Esophagus squamous epithelium (tissue), 5 donors: ENCODE data around the gene GIMAP4. TPM values are rescaled to one million over a fixed set of nuclear protein-coding genes. Genes with fewer than 3 reads are reported as not detected.
A peak's percentile ranks its signal among the peaks of the same experiment; 100 is the strongest.

Source experiments
- DNase-seq: peaks from one replicate; lab custom pipeline; 2025; lab: John Stamatoyannopoulos, UW
- H3K27ac ChIP-seq, 4 donors: fragments of 200-600 bp; sonication (generic); one replicate each; pipeline ENCODE4 v1.5.1; 2016 to 2019; ENCODE audit warnings: mild to moderate bottlenecking in 1 of 4
- H3K27me3 ChIP-seq, 4 donors: fragments of 200-600 bp; sonication (generic); 1 replicate in 3 of 4; 2 replicates in 1 of 4; pipeline versions ENCODE4 v1.5.1 to v1.6.0; 2017 to 2021; ENCODE audit warnings: antibody characterized with exemption in 1 of 4
- H3K36me3 ChIP-seq, 3 donors: fragments of 200-600 bp; sonication (generic); one replicate each; pipeline ENCODE4 v1.5.1; 2016 to 2019
- H3K4me1 ChIP-seq, 3 donors: fragments of 200-600 bp; sonication (generic); one replicate each; pipeline ENCODE4 v1.5.1; 2017 to 2019
- H3K4me3 ChIP-seq, 4 donors: fragments of 200-600 bp; sonication (generic); 1 replicate in 3 of 4; 2 replicates in 1 of 4; pipeline ENCODE4 v1.5.1; 2016 to 2019; ENCODE audit warnings: mild to moderate bottlenecking in 2 of 4, moderate library complexity in 1 of 4
- H3K9me3 ChIP-seq, 3 donors: fragments of 200-600 bp; sonication (generic); one replicate each; pipeline ENCODE4 v1.5.1; 2016 to 2019
- POLR2A ChIP-seq, 4 donors: fragments of 450-650 bp; IDR thresholded peaks; one replicate each; pipeline ENCODE4 v1.6.1; 2017; ENCODE audit warnings: antibody characterized with exemption in 4 of 4, mild to moderate bottlenecking in 4 of 4, moderate library complexity in 3 of 4
- WGBS, 2 donors: methylation state at CpG; one replicate each; pipeline ENCODE4 v1.1.5; 2018; 5-methylcytosine and 5-hydroxymethylcytosine counted together
- intact Hi-C: fragments of 100-400 bp; cut with DNase I; formaldehyde crosslinking; loops from one replicate; pipeline ENCODE4 v1.15.0; 2022
- total RNA-seq, 4 donors: library from RNA; depleted of rRNA; stranded (reverse); fragments of >200 nt; gene quantifications; one replicate each; pipeline ENCODE4 v1.1.0, GENCODE V29; 2016
- TF ChIP-seq, protein P1 (sequence below), 6 experiments: fragments of 450-650 bp in 4 of 6; fragments of 200-600 bp in 2 of 6; sonication (generic) in 2 of 6; IDR thresholded peaks; one replicate each; pipeline ENCODE4 v1.5.1; 2016 to 2019; ENCODE audit warnings: antibody characterized with exemption in 6 of 6, mild to moderate bottlenecking in 4 of 6, moderate library complexity in 4 of 6
- donor health status: DM: yes; HTN: yes; CAD: no.

Gene GIMAP4
- total RNA-seq, 4 donors from 2014 or later, result 2.1 to 23.7 (median 12.1) TPM

DNA sequence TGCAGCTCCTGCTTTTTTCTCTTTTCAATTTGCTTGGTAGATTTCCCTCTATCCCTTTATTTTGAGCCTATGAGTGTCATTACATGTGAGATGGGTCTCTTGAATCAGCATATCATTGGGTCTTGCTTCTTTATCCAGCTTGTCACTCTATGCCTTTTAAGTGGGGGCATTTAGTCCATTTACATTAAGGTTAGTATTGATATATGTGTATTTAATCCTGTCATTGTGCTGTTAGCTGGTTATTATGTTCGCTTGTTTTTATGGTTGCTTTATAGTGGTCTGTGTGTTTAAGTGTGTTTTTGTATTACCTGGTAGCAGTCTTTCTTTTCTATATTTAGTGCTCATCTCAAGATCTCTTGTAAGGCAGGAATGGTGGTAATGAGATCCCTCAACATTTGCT, 35.5 kb upstream of the GIMAP4 start:
- H3K9me3 ChIP-seq, result peaks cover 0 to 22% (median 0%) of the 10 kb centered on the region in 3 donors
- H3K36me3 ChIP-seq, result no peaks in the 10 kb centered on the region
- intact Hi-C loops, result no loop called here
- TF ChIP-seq, protein P1, sequence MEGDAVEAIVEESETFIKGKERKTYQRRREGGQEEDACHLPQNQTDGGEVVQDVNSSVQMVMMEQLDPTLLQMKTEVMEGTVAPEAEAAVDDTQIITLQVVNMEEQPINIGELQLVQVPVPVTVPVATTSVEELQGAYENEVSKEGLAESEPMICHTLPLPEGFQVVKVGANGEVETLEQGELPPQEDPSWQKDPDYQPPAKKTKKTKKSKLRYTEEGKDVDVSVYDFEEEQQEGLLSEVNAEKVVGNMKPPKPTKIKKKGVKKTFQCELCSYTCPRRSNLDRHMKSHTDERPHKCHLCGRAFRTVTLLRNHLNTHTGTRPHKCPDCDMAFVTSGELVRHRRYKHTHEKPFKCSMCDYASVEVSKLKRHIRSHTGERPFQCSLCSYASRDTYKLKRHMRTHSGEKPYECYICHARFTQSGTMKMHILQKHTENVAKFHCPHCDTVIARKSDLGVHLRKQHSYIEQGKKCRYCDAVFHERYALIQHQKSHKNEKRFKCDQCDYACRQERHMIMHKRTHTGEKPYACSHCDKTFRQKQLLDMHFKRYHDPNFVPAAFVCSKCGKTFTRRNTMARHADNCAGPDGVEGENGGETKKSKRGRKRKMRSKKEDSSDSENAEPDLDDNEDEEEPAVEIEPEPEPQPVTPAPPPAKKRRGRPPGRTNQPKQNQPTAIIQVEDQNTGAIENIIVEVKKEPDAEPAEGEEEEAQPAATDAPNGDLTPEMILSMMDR (IDR thresholded peaks at IDR 0.05), result no peak
- no peak for TF ChIP-seq POLR2A (IDR thresholded peaks at IDR 0.05)
- H3K4me1 ChIP-seq, result no peaks in the 10 kb centered on the region
- no peak overlapping the region for H3K4me3 ChIP-seq
- H3K27ac ChIP-seq, result no peak overlapping the region
- H3K27me3 ChIP-seq, result no peaks in the 10 kb centered on the region
- no peak for DNase-seq
- 71 to 78% methylated on average over 1 of the region's 1 CpG for WGBS, 2 donors

DNA sequence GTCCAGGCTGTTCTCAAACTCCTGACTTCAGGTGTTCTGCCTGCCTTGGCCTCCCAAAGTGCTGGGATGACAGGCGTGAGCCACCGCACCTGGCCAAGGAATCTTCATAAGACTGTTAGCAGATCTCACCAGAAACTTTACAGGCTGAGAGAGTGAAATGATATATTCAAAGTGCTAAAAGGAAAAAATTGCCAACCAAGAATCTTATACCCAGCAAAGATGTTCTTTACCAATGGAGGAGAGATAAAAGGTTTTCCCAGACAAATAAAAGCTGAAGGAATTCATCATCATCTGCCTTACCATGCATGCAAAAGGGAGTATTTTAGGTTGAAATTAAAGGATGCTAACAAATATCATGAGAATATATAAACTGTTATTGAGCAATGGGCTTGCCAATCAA, 28.9 kb upstream of the GIMAP4 start:
- no peak for TF ChIP-seq POLR2A (IDR thresholded peaks at IDR 0.05)
- TF ChIP-seq, protein P1 (IDR thresholded peaks at IDR 0.05), result no peak
- Histone ChIP-seq H3K4me1 (no peaks in the 10 kb centered on the region), H3K9me3 (peaks cover 0 to 41% (median 15%) of the 10 kb centered on the region in 3 donors), H3K36me3 (no peaks in the 10 kb centered on the region), H3K4me3 (no peak overlapping the region), H3K27ac (no peak overlapping the region), H3K27me3 (no peaks in the 10 kb centered on the region)
- intact Hi-C loops, result no loop called here
- WGBS, 2 donors, result 95 to 100% methylated on average over 2 of the region's 2 CpGs
- no peak for DNase-seq

DNA sequence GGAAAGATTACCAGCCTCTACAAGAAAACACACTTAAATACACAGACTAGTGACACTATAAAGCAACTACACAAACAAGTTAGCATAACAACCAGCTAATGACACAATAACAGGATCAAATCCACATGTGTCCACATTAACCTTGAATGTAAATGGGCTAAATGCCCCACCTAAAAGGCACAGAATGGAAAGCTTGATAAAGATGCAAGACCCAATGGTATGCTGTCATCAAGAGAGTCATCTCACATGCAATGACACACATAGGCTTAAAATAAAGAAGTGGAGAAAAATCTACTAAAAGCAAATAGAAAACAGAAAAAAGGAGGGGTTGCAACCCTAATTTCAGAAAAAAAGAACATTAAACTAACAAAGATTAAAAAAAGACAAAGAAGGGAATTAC, 14.0 kb upstream of the GIMAP4 start:
- intact Hi-C loops, result no loop called here
- H3K27me3 ChIP-seq, result no peaks in the 10 kb centered on the region
- H3K4me3 ChIP-seq, result no peak overlapping the region
- H3K4me1 ChIP-seq, result no peaks in the 10 kb centered on the region
- peaks cover 0 to 12% (median 0%) of the 10 kb centered on the region in 3 donors for H3K9me3 ChIP-seq
- H3K27ac ChIP-seq, result no peak overlapping the region
- H3K36me3 ChIP-seq, result no peaks in the 10 kb centered on the region
- TF ChIP-seq POLR2A (IDR thresholded peaks at IDR 0.05), result no peak
- TF ChIP-seq, protein P1 (IDR thresholded peaks at IDR 0.05), result no peak
- no peak for DNase-seq

DNA sequence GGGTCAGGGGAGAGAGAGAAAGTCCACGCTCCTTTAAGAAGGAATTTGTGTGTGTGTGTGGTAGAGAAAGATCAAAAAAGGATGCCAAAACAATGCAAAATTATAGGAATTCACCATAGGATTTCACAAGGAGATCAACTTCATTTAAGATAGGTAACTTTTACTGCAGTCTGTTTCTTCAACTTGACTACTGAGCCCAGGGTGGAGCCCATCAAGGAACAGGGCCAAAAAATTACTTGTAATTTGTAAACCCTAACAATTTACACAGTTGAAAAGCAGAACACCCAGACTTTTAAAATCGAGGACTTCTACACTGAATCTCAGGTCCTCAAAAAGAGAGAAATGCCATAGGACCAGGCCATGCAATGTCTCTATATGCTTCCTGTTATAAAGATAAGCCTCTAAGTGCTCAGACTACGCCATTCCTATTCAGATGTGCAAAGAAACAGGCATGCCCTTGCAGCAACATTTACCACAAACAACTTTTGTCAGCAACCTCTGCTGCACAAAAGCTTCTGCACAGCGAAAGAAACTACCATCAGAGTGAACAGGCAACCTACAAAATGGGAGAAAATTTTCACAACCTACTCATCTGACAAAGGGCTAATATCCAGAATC, 10.6 kb upstream of the GIMAP4 start:
- no peak for TF ChIP-seq POLR2A (IDR thresholded peaks at IDR 0.05)
- TF ChIP-seq, protein P1 (IDR thresholded peaks at IDR 0.05), result no peak
- DNase-seq, result no peak
- peak overlapping the region in 2 of 4 donors; percentile 10 to 36 for H3K27ac ChIP-seq
- intact Hi-C loops, result no loop called here
- H3K4me3 ChIP-seq, result no peak overlapping the region
- H3K27me3 ChIP-seq, result no peaks in the 10 kb centered on the region
- H3K4me1 ChIP-seq, result no peaks in the 10 kb centered on the region
- WGBS, 2 donors, result 16 to 23% methylated on average over 4 of the region's 4 CpGs
- no peaks in the 10 kb centered on the region for H3K36me3 ChIP-seq
- H3K9me3 ChIP-seq, result peaks cover 0 to 19% (median 0%) of the 10 kb centered on the region in 3 donors

DNA sequence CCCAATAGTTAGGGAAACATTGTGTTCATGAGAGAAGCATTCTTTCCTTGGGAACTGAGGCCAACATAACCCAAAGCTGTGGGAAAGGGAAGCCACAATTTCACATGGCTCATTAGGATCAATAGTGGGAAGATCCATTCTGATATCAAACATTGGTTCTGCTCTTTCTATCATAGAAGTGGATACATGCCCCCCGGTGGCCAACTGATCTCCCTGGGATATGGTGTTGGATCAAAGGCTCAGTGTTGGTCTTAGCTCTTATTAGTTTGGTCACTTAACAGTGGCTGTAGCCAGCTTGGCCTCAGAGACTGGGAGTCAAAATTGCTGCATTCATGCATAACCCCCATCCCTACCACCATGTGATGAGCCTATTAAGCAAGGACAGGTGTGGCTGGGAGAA, 6.7 kb upstream of the GIMAP4 start:
- intact Hi-C loops, result no loop called here
- Histone ChIP-seq H3K4me3 (no peak overlapping the region), H3K27me3 (no peaks in the 10 kb centered on the region), H3K27ac (no peak overlapping the region), H3K9me3 (peaks cover 0 to 19% (median 0%) of the 10 kb centered on the region in 3 donors), H3K36me3 (no peaks in the 10 kb centered on the region), H3K4me1 (no peaks in the 10 kb centered on the region)
- WGBS, 2 donors, result 33 to 60% methylated on average over 1 of the region's 1 CpG
- no peak for DNase-seq
- TF ChIP-seq, protein P1 (IDR thresholded peaks at IDR 0.05), result no peak
- TF ChIP-seq POLR2A (IDR thresholded peaks at IDR 0.05), result no peak
